GM19239 (cell line): ENCODE results near the gene TWNK.

Experiments
- DNase-seq: peaks from one replicate; pipeline ENCODE4 v3.0.0; 2011; ENCODE audit warnings: low spot score; ENCODE audit not compliant: insufficient read length
- FAIRE-seq: peaks from 2 replicates; lab custom pipeline; 2011; peaks lifted over from hg19 to GRCh38; lab: Jason Lieb, UNC

The TWNK gene

DNA sequence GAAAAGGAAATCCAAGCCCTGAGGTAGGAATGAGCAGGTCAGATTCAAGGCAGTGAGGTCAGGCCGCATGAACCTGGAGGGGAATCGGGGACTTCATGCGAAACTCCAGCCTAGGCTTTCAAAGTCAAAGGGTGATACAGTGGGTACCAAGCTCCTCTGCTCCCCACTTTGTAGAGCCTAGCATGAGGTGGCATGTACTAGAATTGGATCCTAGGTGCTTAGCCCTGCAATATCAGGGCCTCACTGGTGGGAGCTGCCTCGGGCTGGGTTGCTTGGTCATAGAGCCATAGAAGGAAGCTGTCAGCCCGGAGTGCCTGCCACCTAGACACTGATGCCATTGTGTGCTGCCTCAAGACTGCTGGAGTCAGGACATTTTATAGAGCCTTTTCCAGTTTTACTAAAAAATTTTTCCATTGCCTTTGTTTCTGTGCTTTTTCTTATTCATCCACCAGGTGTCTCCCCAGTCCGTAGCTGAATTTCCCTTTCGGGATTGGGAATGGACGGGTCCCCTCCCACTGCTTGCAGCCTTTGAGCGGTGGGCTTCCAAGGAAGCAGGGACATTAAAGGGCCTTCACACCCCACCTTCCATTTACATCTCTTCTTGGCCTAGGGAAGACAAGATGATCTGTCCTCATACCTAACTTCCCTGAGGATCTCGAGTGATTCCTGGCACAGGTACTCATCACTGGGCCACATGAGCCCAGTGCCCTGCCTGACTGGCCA lies 6.8 kb downstream of the TWNK start:
- DNase-seq (no peak), FAIRE-seq (no peak)

DNA sequence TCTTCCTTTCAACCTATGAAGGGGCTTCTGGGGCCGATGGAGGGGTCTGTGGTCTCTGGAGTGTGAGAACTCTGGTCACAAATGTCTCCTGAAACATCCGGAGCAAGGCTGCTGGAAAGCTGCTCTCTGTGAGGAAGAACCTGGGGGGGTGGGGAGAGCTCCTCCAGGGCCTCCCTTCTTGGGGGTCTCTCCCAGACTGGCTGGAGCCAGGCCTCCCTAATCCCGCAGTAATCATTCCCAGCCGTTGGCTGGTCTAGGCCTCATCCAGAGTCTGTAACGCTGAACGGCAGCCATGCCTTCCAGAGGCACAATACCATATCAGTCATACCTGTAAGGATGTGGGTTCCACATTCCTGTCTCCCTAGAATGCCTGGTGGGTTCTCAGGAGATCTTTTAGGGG lies 7.8 kb downstream of the TWNK start:
- FAIRE-seq (no peak), DNase-seq (no peak)

DNA sequence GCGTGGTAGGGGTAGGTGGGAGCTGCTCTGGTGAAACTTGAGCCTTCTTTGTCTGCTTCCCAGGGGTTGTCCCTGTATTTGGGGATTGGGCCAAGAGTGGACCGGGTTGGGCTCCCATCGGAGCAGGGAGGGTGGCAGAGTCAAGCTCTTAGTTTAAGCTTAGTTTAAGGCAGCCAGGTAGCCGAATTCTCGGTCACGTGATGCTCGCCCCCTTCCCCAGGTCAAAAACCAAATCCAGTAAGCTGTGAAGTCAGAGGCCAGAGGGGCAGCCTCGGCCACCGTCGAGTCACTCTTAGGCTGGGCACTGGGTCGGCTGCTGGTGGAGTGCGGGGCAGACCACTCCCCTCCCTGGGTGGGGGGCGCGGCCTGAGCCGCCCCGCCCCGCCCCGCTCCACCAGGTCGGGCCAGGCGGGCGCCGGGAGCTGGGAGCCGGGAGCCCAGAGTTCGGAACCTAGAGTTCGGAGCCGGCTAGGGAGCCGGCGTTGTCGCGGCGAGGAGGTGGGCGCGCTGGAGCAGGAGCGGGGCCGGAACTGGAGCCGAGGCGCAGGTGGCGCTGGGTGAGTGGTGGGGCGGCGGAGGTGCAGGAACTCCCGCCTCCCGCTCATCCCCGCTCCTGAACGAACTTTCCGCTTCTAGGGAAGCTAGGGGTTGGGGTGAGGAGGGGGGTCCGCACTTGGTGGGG lies 9.5 kb downstream of the TWNK start:
- DNase-seq = peak; percentile 43
- no peak for FAIRE-seq

DNA sequence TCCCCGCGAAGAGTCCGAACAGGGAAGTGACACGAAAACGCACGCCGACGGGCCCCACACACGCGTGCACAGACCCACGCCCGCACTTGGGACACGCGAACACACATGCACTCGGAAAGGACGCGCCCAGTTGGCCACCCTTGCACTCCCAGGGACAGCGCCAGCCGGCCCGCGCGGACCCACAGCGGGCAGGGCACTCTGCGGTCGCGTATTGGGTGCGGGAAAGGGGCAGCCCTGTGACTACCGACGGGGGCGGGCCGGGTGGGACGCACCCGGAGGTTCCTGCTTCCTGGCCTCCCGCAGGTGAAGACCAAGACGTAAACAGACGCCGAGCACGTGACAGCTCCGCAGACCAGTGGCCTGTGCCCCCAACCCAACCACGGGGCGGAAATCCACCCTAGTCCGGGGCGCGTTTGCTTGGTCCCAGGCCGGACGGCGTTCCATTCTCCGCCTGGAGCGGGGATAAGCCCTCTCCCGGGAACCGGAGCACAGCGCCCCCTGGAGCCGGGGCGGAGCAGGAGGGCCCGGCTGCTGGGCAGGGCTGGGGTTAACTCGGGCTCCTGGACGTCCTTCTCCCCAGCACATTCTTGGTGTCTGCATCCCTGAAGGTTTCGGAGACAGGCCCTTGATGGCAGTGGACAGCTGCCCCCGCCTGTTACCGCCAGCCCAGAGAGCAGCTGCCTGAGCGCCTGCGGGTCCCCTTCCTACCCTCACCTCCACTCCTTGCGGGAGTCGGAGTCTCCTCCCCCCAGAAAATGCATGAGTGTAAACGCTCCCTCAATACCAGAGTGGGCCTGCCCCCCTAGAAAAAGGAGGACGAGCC lies 10.2 kb downstream of the TWNK start:
- FAIRE-seq = peak; percentile 23
- DNase-seq = peak; percentile 84

DNA sequence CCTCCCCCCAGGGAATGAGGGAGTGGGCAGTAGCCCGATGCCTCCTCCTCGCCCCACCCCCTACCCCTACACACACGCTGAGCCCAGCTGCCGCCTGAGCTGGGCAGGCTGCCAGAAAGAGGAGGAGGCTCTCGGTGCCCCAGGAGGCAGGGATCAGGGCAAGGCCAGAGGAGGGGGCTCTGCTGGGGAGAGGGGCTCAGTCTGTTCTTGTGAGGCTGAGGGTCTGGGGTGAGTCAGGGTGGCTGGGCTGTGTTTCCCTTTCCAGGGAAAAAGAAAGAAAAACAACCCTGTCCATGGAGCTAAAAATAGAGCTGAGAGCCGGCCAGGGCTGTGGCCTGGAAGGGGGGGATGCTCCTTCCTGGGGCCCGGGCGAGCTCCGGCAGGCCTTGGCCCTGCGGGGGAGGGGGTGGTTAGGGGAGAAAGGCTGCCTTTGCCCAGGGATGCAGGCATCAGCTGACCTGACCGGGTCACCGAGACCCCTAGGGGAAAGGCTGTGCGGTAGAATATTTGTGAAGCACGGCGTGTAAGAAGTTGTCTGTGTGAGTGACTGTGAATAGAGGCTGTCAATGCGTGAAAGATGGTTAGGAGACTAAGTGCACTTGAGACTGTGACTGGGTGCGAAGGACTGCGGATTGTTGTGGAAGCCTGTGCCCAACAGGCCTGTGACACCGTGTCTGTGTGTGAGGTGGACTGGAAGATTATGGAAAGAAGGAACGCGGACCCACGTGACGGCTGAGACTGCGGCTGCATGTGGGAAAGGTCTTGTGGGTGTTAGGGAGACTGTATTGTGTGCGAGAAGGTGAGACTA lies 11.0 kb downstream of the TWNK start:
- DNase-seq (peak; percentile 83), FAIRE-seq (no peak)

DNA sequence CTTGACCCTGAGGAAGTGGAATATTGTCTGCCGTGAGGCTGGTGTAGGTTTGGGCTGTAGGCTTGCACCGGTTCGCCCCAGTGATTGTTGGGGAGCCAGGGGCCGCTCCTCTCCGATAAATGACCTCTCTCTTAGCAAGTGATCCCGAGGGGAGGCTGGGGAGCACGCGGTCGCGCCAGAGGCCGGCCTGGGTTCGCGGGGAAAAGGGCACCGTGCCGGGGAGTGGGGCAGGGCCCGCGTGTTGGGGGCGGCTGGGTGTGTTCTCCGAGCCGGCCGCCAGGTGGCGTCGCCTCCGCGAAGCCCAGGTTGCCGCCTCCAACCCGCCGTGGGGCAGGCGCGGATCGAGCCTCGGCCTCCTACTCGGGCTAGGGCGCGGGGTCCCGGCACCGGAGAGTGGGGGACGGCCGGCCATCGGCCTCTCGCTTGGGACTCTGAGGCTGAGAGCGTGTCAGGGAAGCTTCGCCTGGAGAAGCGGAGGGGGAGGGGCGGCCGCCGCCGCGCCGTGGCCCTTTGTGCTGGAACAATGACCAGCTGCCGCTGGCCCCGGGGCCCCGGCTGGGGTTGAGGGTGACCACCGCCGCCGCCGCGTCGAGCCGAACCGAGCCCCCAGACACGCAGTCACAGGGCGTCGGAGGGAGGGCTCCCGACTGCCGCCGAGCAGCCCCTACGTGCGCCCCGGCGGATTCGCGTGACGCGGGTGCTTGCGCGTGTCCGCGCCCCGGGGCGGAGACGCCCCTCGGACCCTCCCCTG lies 11.8 kb downstream of the TWNK start:
- DNase-seq = peak; percentile 97
- peak; percentile 84 for FAIRE-seq

DNA sequence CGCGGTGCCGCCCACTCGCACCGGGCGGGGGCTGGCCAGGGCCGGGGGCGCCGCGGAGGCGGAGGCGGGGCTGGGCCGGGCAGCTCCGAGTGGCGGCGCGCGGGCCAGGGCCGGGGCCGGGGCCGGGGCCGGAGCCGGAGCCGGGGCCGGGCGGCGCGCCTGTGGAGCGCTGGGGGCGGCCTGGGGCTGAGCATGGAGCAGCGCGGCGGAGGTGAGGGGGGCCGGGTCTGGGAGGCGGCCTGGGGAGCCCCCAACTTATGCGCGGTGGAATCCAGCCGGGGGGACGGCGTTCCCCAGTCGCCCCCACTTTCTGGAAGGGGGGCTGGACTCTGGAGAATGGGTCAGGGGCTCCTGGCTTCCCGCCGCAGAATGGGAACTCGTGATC lies 12.4 kb downstream of the TWNK start, which contains the start of gene LZTS2:
LZTS2 (plus strand) TSS at position 67 of the 385 bp plus-strand sequence. CDS start 2,731 bp downstream, outside the sequence.
- DNase-seq = no peak
- no peak for FAIRE-seq

DNA sequence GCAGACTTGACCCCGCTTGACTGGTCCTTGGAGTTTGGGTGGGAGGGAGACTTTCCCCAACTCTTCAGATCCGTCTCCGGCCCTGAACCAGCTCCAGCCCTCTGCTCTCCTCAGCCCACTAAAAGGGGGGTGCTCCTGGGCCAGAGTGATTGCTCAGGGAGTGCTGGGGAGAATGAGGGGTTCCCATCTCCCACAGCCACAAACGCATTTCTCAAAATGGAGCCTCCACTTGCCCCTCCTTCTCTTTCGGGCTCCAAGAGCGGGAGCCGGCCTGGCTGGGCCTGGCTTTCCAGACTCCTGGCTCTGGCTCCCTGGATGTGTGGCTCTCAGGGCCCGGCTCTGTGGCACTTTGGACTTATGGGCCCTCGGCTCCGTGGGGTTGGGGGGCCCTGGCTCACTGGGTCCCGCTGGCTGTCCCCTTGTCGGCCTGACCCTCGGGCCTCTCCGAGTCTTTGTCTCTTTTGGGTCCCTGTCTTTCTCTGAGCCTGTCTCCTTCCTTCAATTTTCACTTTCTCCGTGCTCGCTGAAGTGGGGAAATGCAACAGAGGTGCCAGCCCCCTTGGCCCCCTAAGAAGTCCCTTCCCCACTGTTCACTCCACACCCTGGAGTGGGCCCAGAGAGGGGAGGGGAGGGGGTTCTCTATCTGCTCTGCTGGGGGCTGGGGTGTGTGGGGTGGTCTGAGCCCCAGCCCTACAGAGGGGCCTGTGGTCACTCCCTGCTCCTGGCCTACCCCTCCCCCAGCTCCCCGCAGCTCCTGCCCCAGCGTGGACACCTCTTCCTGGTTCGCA lies 13.0 kb downstream of the TWNK start:
- peak; percentile 44 for FAIRE-seq
- DNase-seq = peak; percentile 34

GRCh38 chr10:101000915-101001658 lies 13.7 kb downstream of the TWNK start:
- no peak for DNase-seq
- no peak for FAIRE-seq

DNA sequence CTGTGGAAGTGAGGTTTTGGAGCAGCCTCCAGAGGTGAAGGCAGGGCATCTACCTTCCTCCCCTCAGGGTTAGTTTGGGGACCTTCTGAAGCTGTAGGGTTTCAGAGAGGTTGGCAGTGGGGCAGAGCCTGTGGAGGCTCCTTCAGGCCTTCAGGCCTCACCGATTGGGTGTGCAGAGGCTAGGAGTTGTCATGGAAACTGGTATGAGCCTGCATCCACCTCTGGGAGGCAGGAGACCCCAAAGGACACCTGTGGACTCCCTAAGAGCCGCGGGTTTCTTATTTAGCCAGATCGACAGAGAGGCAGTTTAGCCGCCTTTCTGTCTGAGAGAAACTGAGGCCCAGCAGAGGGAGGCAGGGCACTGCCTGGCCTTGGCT lies 14.3 kb downstream of the TWNK start:
- DNase-seq = no peak
- FAIRE-seq = no peak

DNA sequence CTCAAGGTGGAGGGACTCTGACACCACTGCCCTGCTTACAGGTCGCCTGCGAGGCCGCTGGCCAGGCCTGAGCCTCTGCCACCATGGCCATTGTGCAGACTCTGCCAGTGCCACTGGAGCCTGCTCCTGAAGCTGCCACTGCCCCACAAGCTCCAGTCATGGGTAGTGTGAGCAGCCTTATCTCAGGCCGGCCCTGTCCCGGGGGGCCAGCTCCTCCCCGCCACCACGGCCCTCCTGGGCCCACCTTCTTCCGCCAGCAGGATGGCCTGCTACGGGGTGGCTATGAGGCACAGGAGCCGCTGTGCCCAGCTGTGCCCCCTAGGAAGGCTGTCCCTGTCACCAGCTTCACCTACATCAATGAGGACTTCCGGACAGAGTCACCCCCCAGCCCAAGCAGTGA lies 15.1 kb downstream of the TWNK start:
- DNase-seq (no peak), FAIRE-seq (no peak)

DNA sequence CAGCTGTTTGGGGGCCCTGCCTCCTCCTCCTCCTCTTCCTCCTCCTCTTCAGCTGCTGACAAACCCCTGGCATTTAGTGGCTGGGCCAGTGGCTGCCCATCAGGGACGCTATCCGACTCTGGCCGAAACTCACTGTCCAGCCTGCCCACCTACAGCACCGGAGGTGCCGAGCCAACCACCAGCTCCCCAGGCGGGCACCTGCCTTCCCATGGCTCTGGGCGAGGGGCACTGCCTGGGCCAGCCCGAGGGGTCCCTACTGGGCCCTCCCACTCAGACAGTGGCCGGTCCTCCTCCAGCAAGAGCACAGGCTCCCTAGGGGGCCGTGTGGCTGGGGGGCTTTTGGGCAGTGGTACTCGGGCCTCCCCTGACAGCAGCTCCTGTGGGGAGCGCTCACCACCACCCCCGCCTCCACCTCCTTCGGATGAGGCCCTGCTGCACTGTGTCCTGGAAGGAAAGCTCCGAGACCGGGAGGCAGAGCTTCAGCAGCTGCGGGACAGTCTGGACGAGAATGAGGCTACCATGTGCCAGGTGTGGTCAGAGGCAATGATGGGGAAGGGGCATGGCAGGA lies 16.4 kb downstream of the TWNK start:
- no peak for FAIRE-seq
- no peak for DNase-seq

- FAIRE-seq (no peak), DNase-seq (no peak)
Observed at GRCh38 chr10:101005361-101005760, 18.0 kb downstream of the TWNK start.

DNA sequence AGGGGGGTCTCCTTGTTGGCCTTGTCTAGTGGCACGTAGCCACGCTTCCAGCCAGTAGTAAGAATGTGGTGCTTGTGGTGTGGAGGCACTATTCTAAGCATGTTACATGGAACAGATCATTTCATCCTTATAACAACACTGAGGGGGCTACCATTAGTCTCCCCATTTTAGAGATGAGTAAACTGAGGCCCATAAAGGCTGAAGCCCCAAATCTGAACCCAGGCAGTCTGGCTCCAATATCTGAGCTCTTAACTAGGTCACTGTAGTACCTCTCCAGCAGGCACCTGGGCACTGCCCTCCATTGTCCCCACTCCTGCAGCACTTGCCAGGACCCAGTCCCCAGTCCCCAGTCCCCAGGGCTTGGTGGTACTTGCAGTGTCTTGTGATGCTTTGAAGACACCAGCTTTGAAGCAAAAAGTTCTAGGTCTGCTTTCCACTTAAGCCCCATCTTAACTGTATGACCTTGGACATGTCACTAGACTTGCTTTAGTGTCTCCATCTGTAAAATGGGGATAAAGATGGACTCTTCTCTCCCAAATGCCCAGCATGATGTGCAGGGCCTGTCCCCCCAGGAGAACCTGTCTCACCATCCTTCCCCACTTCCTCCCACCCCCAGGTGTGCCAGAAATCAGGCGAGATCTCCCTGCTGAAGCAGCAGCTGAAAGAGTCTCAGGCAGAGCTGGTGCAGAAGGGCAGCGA lies 18.7 kb downstream of the TWNK start:
- no peak for DNase-seq
- FAIRE-seq = no peak

DNA sequence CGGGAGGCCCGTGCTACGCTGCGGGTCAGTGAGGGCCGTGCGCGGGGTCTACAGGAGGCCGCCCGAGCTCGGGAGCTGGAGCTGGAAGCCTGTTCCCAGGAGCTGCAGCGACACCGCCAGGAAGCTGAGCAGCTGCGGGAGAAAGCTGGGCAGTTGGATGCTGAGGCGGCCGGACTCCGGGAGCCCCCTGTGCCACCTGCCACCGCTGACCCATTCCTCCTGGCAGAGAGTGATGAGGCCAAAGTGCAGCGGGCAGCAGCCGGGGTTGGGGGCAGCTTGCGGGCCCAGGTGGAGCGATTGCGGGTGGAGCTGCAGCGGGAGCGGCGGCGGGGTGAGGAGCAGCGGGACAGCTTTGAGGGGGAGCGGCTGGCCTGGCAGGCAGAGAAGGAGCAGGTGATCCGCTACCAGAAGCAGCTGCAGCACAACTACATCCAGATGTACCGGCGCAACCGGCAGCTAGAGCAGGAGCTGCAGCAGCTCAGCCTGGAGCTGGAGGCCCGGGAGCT lies 19.3 kb downstream of the TWNK start:
- FAIRE-seq (no peak), DNase-seq (no peak)

- no peak for FAIRE-seq
Observed at GRCh38 chr10:101007099-101007711, 19.9 kb downstream of the TWNK start.

More at GRCh38 chr10:101007099-101007711, 19.9 kb downstream of the TWNK start:
- DNase-seq = no peak
